ENCODE results near the gene PQBP1. TPM values are rescaled to one million over a fixed set of nuclear protein-coding genes. Genes with fewer than 3 reads are reported as not detected.
"Not testable (repeated sequence)": the region's sequence is repeated elsewhere in the genome, so short reads cannot be mapped to it uniquely, and the experiment has no call there.

The PQBP1 gene
- total and polyA plus RNA-seq, 4 donors = 22.0 to 44.3 (median 37.3) TPM

- no peak overlapping the region for H3K9ac ChIP-seq (ENCODE audit: low read depth in 1 of 2, low read length in 2 of 2)
- 74% methylated on average over 1 of the region's 1 CpG for WGBS
- no peak overlapping the region for H3K27ac ChIP-seq (ENCODE audit: low read depth in 1 of 2, low read length in 2 of 2)
- no peaks in the 10 kb centered on the region for H3K4me1 ChIP-seq (ENCODE audit: control insufficient read depth in 4 of 4, insufficient read depth in 4 of 4, low read length in 3 of 4)
- H3K9me3 ChIP-seq (ENCODE audit: control insufficient read depth in 4 of 4, low read length in 3 of 4) = no peaks in the 10 kb centered on the region
- DNase-seq (ENCODE audit: low spot score) = no peak
- no peaks in the 10 kb centered on the region for H3K36me3 ChIP-seq (ENCODE audit: control insufficient read depth in 4 of 4, insufficient read depth in 3 of 4, low read depth in 1 of 4, low read length in 3 of 4)
- no peak for TF ChIP-seq RXRA (IDR thresholded peaks at IDR 0.05)
- no peak for TF ChIP-seq MAX (IDR thresholded peaks at IDR 0.05)
- TF ChIP-seq TAF1 (conservative IDR thresholded peaks at IDR 0.05) = no peak
- no peak for TF ChIP-seq CTCF (IDR thresholded peaks at IDR 0.05; ENCODE audit: low read depth, low read length, missing input control)
- TF ChIP-seq HNF4A (conservative IDR thresholded peaks at IDR 0.05) = no peak
- no peak for TF ChIP-seq FOXA1 (IDR thresholded peaks at IDR 0.05)
- no peak for TF ChIP-seq EGR1 (IDR thresholded peaks at IDR 0.05; ENCODE audit: low read depth in 2 of 2)
- no peak for TF ChIP-seq SP1 (IDR thresholded peaks at IDR 0.05)
- TF ChIP-seq NR2F2 (IDR thresholded peaks at IDR 0.05) = no peak
- TF ChIP-seq RAD21 (IDR thresholded peaks at IDR 0.05) = no peak
- no peak for TF ChIP-seq ZBTB33 (IDR thresholded peaks at IDR 0.05)
- TF ChIP-seq JUND (IDR thresholded peaks at IDR 0.05) = no peak
- no peak for TF ChIP-seq GABPA (IDR thresholded peaks at IDR 0.05 in 1 of 2, conservative IDR thresholded peaks at IDR 0.05 in 1 of 2)
- TF ChIP-seq ATF3 (IDR thresholded peaks at IDR 0.05) = no peak
- no peak for TF ChIP-seq YY1 (IDR thresholded peaks at IDR 0.05)
- TF ChIP-seq FOXA2 (IDR thresholded peaks at IDR 0.05) = no peak
- no peak for TF ChIP-seq REST (IDR thresholded peaks at IDR 0.05)
- H3K27me3 ChIP-seq (ENCODE audit: control insufficient read depth in 4 of 4, insufficient read depth in 4 of 4, low read length in 3 of 4) = peaks cover 0 to 4% (median 0%) of the 10 kb centered on the region in 4 donors
- H3K4me3 ChIP-seq (ENCODE audit: low read depth in 1 of 3, low read length in 3 of 3) = no peak overlapping the region
These were observed 48.9 kb upstream of the PQBP1 start for GRCh38 chrX:48848847-48849246.

GRCh38 chrX:48852857-48853256, 44.9 kb upstream of the PQBP1 start:
- DNase-seq (ENCODE audit: low spot score) = no peak
- Histone ChIP-seq H3K27me3 (ENCODE audit: control insufficient read depth in 4 of 4, insufficient read depth in 4 of 4, low read length in 3 of 4) (peaks cover 0 to 4% (median 0%) of the 10 kb centered on the region in 4 donors), H3K9ac (ENCODE audit: low read depth in 1 of 2, low read length in 2 of 2) (no peak overlapping the region), H3K4me3 (ENCODE audit: low read depth in 1 of 3, low read length in 3 of 3) (no peak overlapping the region), H3K27ac (ENCODE audit: low read depth in 1 of 2, low read length in 2 of 2) (no peak overlapping the region), H3K36me3 (ENCODE audit: control insufficient read depth in 4 of 4, insufficient read depth in 3 of 4, low read depth in 1 of 4, low read length in 3 of 4) (no peaks in the 10 kb centered on the region), H3K4me1 (ENCODE audit: control insufficient read depth in 4 of 4, insufficient read depth in 4 of 4, low read length in 3 of 4) (no peaks in the 10 kb centered on the region), H3K9me3 (ENCODE audit: control insufficient read depth in 4 of 4, low read length in 3 of 4) (no peaks in the 10 kb centered on the region)
- WGBS = 88% methylated on average over 7 of the region's 7 CpGs
- no peak for TF ChIP-seq FOXA1 (IDR thresholded peaks at IDR 0.05)

GRCh38 chrX:48853494-48853893, 44.2 kb upstream of the PQBP1 start:
- not testable (repeated sequence) for H3K9me3 ChIP-seq (ENCODE audit: control insufficient read depth in 4 of 4, low read length in 3 of 4); H3K9ac ChIP-seq (ENCODE audit: low read depth in 1 of 2, low read length in 2 of 2); H3K4me3 ChIP-seq (ENCODE audit: low read depth in 1 of 3, low read length in 3 of 3); H3K27me3 ChIP-seq (ENCODE audit: control insufficient read depth in 4 of 4, insufficient read depth in 4 of 4, low read length in 3 of 4); H3K36me3 ChIP-seq (ENCODE audit: control insufficient read depth in 4 of 4, insufficient read depth in 3 of 4, low read depth in 1 of 4, low read length in 3 of 4); H3K27ac ChIP-seq (ENCODE audit: low read depth in 1 of 2, low read length in 2 of 2); DNase-seq (ENCODE audit: low spot score); H3K4me1 ChIP-seq (ENCODE audit: control insufficient read depth in 4 of 4, insufficient read depth in 4 of 4, low read length in 3 of 4)

- H3K9ac ChIP-seq (ENCODE audit: low read depth in 1 of 2, low read length in 2 of 2); DNase-seq (ENCODE audit: low spot score); H3K9me3 ChIP-seq (ENCODE audit: control insufficient read depth in 4 of 4, low read length in 3 of 4); H3K4me3 ChIP-seq (ENCODE audit: low read depth in 1 of 3, low read length in 3 of 3); H3K4me1 ChIP-seq (ENCODE audit: control insufficient read depth in 4 of 4, insufficient read depth in 4 of 4, low read length in 3 of 4); H3K27ac ChIP-seq (ENCODE audit: low read depth in 1 of 2, low read length in 2 of 2); H3K36me3 ChIP-seq (ENCODE audit: control insufficient read depth in 4 of 4, insufficient read depth in 3 of 4, low read depth in 1 of 4, low read length in 3 of 4); H3K27me3 ChIP-seq (ENCODE audit: control insufficient read depth in 4 of 4, insufficient read depth in 4 of 4, low read length in 3 of 4): not testable (repeated sequence)
- 95% methylated on average over 12 of the region's 12 CpGs for WGBS
These were observed 43.5 kb upstream of the PQBP1 start for GRCh38 chrX:48854121-48854804.

All from liver (tissue), 9 donors.